NCI-H774 (cell line): ENCODE results near the gene RETSAT.

ENCODE experiments used
- DNase-seq: peaks from one replicate; lab custom pipeline; 2025; lab: John Stamatoyannopoulos, UW

RETSAT gene

DNA sequence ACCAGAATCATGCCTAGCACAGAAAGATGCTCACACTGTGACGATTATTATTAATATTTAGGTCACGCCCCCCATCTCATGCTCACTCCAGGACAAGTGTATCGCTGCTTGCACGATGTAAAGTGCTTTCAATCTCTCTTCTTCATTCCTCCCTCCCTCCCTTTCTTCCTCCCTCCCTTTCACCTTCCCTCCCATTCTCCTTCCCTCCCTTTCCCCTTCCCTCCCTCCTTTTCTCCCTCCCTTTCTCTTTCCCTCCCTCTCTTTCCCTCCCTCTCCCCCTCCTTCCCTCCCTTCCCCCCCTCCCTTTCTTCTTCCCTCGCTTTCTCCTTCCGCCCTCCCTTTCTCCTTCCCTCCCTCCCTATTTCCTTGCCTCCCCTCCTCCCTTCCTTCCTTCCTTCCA is 46.1 kb downstream of the RETSAT start:
- DNase-seq, result no peak

DNA sequence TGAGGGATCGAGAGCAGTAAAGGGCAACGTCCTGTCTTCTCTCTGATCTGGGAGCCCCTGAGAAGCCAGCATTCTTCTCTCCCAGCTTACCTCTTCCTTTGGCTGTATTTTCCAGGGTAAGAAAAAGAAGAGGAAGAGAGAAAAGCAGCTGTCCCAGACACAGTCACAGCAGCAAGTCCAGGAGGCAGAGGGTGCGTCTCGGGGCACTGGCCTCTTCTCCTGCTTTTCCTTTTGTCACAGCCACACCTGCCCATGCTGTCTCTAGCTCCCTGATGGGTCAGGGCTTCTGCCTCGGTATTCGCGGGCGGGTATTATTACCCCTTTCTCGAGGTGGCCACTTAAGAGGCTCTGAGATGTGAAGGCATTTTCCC is 46.8 kb downstream of the RETSAT start:
- DNase-seq, result no peak

DNA sequence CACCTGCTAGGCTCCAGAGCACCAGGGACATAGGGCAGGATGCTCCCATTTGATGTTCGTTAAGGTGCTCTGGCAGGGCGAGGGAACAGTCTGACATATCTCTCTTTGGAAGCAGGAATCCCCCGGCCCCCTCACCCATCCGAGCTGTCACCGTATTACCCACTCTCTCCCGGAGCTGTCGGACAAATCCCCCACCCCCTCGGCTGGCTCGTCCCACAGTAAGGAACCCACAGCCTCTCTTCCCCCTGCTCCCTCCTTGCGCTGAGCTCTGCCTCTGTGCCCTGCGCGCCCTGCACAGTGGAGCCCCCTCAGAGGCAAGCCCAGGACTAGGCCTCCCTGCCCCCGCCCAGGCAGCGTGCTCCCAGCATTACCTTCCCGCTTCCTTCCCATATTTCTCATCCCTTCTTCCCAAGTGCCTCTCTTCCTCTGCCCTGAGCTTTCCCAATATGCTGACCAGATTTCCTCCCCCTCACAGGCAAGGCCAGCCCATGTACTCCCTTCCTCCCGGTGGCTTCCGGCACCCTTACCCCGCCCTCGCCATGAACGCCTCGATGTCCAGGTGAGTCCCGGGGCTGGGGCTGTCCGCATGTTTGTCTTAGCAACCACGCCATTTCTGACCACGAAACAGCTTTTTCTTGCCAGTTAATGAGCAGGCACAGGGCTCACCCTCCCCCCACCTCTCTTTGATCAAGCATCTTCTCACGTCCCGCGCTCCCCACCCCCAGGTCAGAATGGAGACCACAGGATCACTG is 50.4 kb downstream of the RETSAT start:
- DNase-seq, result no peak

DNA sequence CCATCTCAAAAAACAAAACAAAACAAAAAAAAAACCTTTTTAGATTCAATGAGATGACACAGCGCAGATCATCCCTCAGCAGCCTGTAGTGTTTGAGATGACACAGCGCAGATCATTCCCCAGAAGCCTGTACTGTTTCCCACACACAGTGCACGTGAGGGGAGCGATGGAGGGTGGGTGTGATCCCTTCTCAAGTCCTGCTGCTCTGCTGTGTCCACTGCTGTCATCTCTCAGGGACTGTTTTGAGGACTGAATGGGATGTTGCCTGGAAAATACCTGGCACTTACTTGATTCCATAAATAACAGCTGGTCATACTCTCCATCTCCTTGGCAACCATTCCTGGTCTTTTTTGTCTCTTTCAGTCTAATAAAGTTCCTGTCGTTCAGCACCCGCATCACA is 52.2 kb downstream of the RETSAT start:
- no peak for DNase-seq
